Common myeloid progenitor, CD34-positive (primary cell): ENCODE measurements around the gene ATIC.

Source experiments
- CTCF ChIA-PET: fragments of 350-600 bp; sonication (Branson Sonifier 250); formaldehyde crosslinking; loops from one replicate; lab custom pipeline; 2021; ENCODE audit warnings: antibody characterized with exemption; lab: Charles Lee
- POLR2A ChIA-PET: fragments of 350-600 bp; sonication (Branson Sonifier 250); formaldehyde crosslinking; loops from one replicate; lab custom pipeline; 2021; ENCODE audit warnings: antibody characterized with exemption; lab: Charles Lee
- DNase-seq, 3 donors: peaks; one replicate each; pipeline versions ENCODE4 v3.0.0 to v3.0.0-alpha.2; 2013
- H3K27ac ChIP-seq, 2 experiments: 1 replicate in 1 of 2; 2 replicates in 1 of 2; pipeline ENCODE4 v1.7.0; 2013; ENCODE audit warnings: inconsistent platforms in 2 of 2, low read length in 2 of 2, mild to moderate bottlenecking in 2 of 2, low read depth in 1 of 2, moderate library complexity in 1 of 2; ENCODE audit not compliant: severe bottlenecking in 2 of 2, insufficient read depth in 1 of 2, poor library complexity in 1 of 2
- H3K27me3 ChIP-seq, 5 experiments: replicated peaks in 2 of 5; 1 replicate in 3 of 5; 2 replicates in 2 of 5; pipeline versions ENCODE4 v1.6.1 to v1.7.0; 2013; ENCODE audit warnings: low read length in 4 of 5, mild to moderate bottlenecking in 2 of 5, moderate library complexity in 2 of 5, inconsistent platforms in 1 of 5; ENCODE audit not compliant: insufficient read depth in 5 of 5, control insufficient read depth in 4 of 5
- H3K36me3 ChIP-seq, 4 experiments: 1 replicate in 2 of 4; 2 replicates in 2 of 4; pipeline versions ENCODE4 v1.6.1 to v1.7.0; 2013; ENCODE audit warnings: low read length in 3 of 4, control low read depth in 1 of 4, mild to moderate bottlenecking in 1 of 4; ENCODE audit not compliant: control insufficient read depth in 4 of 4, insufficient read depth in 4 of 4
- H3K4me1 ChIP-seq, 4 experiments: 1 replicate in 3 of 4; 2 replicates in 1 of 4; pipeline versions ENCODE4 v1.6.1 to v1.7.1; 2013; ENCODE audit warnings: low read length in 3 of 4, mild to moderate bottlenecking in 3 of 4, control low read depth in 1 of 4, inconsistent platforms in 1 of 4, moderate library complexity in 1 of 4; ENCODE audit not compliant: control insufficient read depth in 4 of 4, insufficient read depth in 4 of 4; ENCODE audit errors: control extremely low read depth in 1 of 4
- H3K4me3 ChIP-seq, 7 experiments: 1 replicate in 4 of 7; 2 replicates in 3 of 7; pipeline versions ENCODE4 v1.5.1 to v1.7.0; 2013; ENCODE audit warnings: mild to moderate bottlenecking in 7 of 7, low read length in 6 of 7, moderate library complexity in 6 of 7, inconsistent platforms in 2 of 7, low read depth in 2 of 7, control low read depth in 1 of 7; ENCODE audit not compliant: insufficient read depth in 4 of 7, control insufficient read depth in 1 of 7; ENCODE audit errors: extremely low read depth in 1 of 7
- H3K9me3 ChIP-seq, 5 experiments: 1 replicate in 4 of 5; 2 replicates in 1 of 5; pipeline versions ENCODE4 v1.6.1 to v1.7.1; 2013; ENCODE audit warnings: low read length in 4 of 5, mild to moderate bottlenecking in 2 of 5, inconsistent platforms in 1 of 5, low read depth in 1 of 5, moderate library complexity in 1 of 5; ENCODE audit not compliant: control insufficient read depth in 4 of 5, insufficient read depth in 2 of 5; ENCODE audit errors: control extremely low read depth in 1 of 5
- WGBS: methylation state at CpG from one replicate; pipeline ENCODE4 v1.1.5; 2013; ENCODE audit not compliant: insufficient coverage; 5-methylcytosine and 5-hydroxymethylcytosine counted together

The ATIC gene

GRCh38 chr2:215271446-215271845 lies 40.4 kb upstream of the ATIC start:
- no peak for DNase-seq
- Histone ChIP-seq H3K27me3 (no peaks in the 10 kb centered on the region), H3K4me3 (no peak overlapping the region), H3K36me3 (no peaks in the 10 kb centered on the region), H3K4me1 (peaks cover 0 to 3% (median 0%) of the 10 kb centered on the region in 4 experiments), H3K27ac (no peak overlapping the region), H3K9me3 (no peaks in the 10 kb centered on the region)
- POLR2A ChIA-PET, result no interaction called here
- 100% methylated on average over 2 of the region's 2 CpGs for WGBS
- CTCF ChIA-PET, result interaction anchor here (0.8 to 2.6 kb wide), 5 partner anchors 9 to 647 kb away, joined by 3 to 11 read pairs (median 4); no protein-coding TSS in a partner anchor

GRCh38 chr2:215272918-215273317 lies 38.9 kb upstream of the ATIC start:
- H3K9me3 ChIP-seq, result no peaks in the 10 kb centered on the region
- ChIA-PET POLR2A (no interaction called here), CTCF (no interaction called here)
- no peak overlapping the region for H3K27ac ChIP-seq
- no peaks in the 10 kb centered on the region for H3K27me3 ChIP-seq
- DNase-seq, result no peak
- H3K36me3 ChIP-seq, result no peaks in the 10 kb centered on the region
- H3K4me1 ChIP-seq, result peaks cover 0 to 3% (median 0%) of the 10 kb centered on the region in 4 experiments
- 100% methylated on average over 3 of the region's 3 CpGs for whole genome bisulfite sequencing
- H3K4me3 ChIP-seq, result no peak overlapping the region

GRCh38 chr2:215274829-215275228 lies 37.0 kb upstream of the ATIC start:
- CTCF ChIA-PET, result no interaction called here
- WGBS, result 86% methylated on average over 4 of the region's 7 CpGs
- no peak overlapping the region for H3K4me3 ChIP-seq
- POLR2A ChIA-PET, result no interaction called here
- no peaks in the 10 kb centered on the region for H3K4me1 ChIP-seq
- no peak overlapping the region for H3K27ac ChIP-seq
- no peaks in the 10 kb centered on the region for H3K27me3 ChIP-seq
- no peak for DNase-seq
- H3K9me3 ChIP-seq, result no peaks in the 10 kb centered on the region
- no peaks in the 10 kb centered on the region for H3K36me3 ChIP-seq

GRCh38 chr2:215275824-215276223 lies 36.0 kb upstream of the ATIC start:
- Histone ChIP-seq H3K4me3 (no peak overlapping the region), H3K9me3 (no peaks in the 10 kb centered on the region), H3K27ac (no peak overlapping the region), H3K4me1 (no peaks in the 10 kb centered on the region), H3K36me3 (no peaks in the 10 kb centered on the region), H3K27me3 (no peaks in the 10 kb centered on the region)
- ChIA-PET CTCF (no interaction called here), POLR2A (no interaction called here)
- no peak for DNase-seq
- WGBS, result 100% methylated on average over 1 of the region's 4 CpGs

- Histone ChIP-seq H3K36me3 (no peaks in the 10 kb centered on the region), H3K9me3 (no peaks in the 10 kb centered on the region), H3K27ac (no peak overlapping the region), H3K27me3 (no peaks in the 10 kb centered on the region), H3K4me3 (no peak overlapping the region), H3K4me1 (no peaks in the 10 kb centered on the region)
- ChIA-PET CTCF (no interaction called here), POLR2A (no interaction called here)
- no peak for DNase-seq
- 100% methylated on average over 2 of the region's 3 CpGs for WGBS
These were observed 33.9 kb upstream of the ATIC start for GRCh38 chr2:215277944-215278343.

- H3K9me3 ChIP-seq, result no peaks in the 10 kb centered on the region
- CTCF ChIA-PET, result interaction anchor here (0.9 kb wide), 1 partner anchor 9 kb away, joined by 3 read pairs; no protein-coding TSS in a partner anchor
- POLR2A ChIA-PET, result no interaction called here
- H3K27ac ChIP-seq, result no peak overlapping the region
- no peaks in the 10 kb centered on the region for H3K27me3 ChIP-seq
- peak in 2 of 3 donors; percentile 12 to 17 for DNase-seq
- H3K4me1 ChIP-seq, result no peaks in the 10 kb centered on the region
- H3K36me3 ChIP-seq, result no peaks in the 10 kb centered on the region
- no peak overlapping the region for H3K4me3 ChIP-seq
These were observed 31.5 kb upstream of the ATIC start for GRCh38 chr2:215280326-215280725.

- H3K36me3 ChIP-seq, result no peaks in the 10 kb centered on the region
- H3K27me3 ChIP-seq, result no peaks in the 10 kb centered on the region
- H3K4me1 ChIP-seq, result no peaks in the 10 kb centered on the region
- no peaks in the 10 kb centered on the region for H3K9me3 ChIP-seq
- H3K4me3 ChIP-seq, result no peak overlapping the region
- no CpG with 5 or more reads among the region's 1 CpG for WGBS
- ChIA-PET POLR2A (no interaction called here), CTCF (interaction anchor here (1.3 kb wide), 1 partner anchor 11 kb away, joined by 3 read pairs; no protein-coding TSS in a partner anchor)
- no peak overlapping the region for H3K27ac ChIP-seq
- no peak for DNase-seq
These were observed 28.6 kb upstream of the ATIC start for GRCh38 chr2:215283221-215283620.
